Measurements from ENCODE around the gene RAPGEF4.

Gene RAPGEF4

GRCh38 chr2:172905937-172906811, 170.5 kb downstream of the RAPGEF4 start:
- Histone ChIP-seq H3K27ac (no peak overlapping the region), H3K9ac (ENCODE audit: insufficient read length) (no peak overlapping the region), H3K36me3 (ENCODE audit: insufficient read depth, low read length) (no peaks in the 10 kb centered on the region), H3K4me3 (no peak overlapping the region), H3K9me3 (ENCODE audit: low read depth, low read length) (no peaks in the 10 kb centered on the region)
- TF ChIP-seq POLR2AphosphoS5 (IDR thresholded peaks at IDR 0.05; ENCODE audit: borderline replicate concordance, low read depth, low read length) = no peak
- no peak for TF ChIP-seq FOXP2 (optimal IDR thresholded peaks at IDR 0.05; ENCODE audit: control extremely low read depth, extremely low read length, insufficient read depth)
- TF ChIP-seq EZH2 (IDR thresholded peaks at IDR 0.05) = no peak
- DNase-seq (ENCODE audit: low read depth, low spot score) = no peak

- no peak for DNase-seq (ENCODE audit: low read depth, low spot score)
- no peak overlapping the region for H3K9ac ChIP-seq (ENCODE audit: insufficient read length)
- no peak overlapping the region for H3K4me3 ChIP-seq
- no peaks in the 10 kb centered on the region for H3K36me3 ChIP-seq (ENCODE audit: insufficient read depth, low read length)
- TF ChIP-seq EZH2 (IDR thresholded peaks at IDR 0.05) (no peak), FOXP2 (optimal IDR thresholded peaks at IDR 0.05; ENCODE audit: control extremely low read depth, extremely low read length, insufficient read depth) (no peak), POLR2AphosphoS5 (IDR thresholded peaks at IDR 0.05; ENCODE audit: borderline replicate concordance, low read depth, low read length) (no peak)
- no peaks in the 10 kb centered on the region for H3K9me3 ChIP-seq (ENCODE audit: low read depth, low read length)
- H3K27ac ChIP-seq = no peak overlapping the region
These were observed 172.6 kb downstream of the RAPGEF4 start for GRCh38 chr2:172908275-172908674.

GRCh38 chr2:172909454-172909853, 173.8 kb downstream of the RAPGEF4 start:
- no peak for DNase-seq (ENCODE audit: low read depth, low spot score)
- Histone ChIP-seq H3K4me3 (no peak overlapping the region), H3K27ac (no peak overlapping the region), H3K9me3 (ENCODE audit: low read depth, low read length) (no peaks in the 10 kb centered on the region), H3K9ac (ENCODE audit: insufficient read length) (no peak overlapping the region), H3K36me3 (ENCODE audit: insufficient read depth, low read length) (no peaks in the 10 kb centered on the region)
- no peak for TF ChIP-seq POLR2AphosphoS5 (IDR thresholded peaks at IDR 0.05; ENCODE audit: borderline replicate concordance, low read depth, low read length)
- no peak for TF ChIP-seq EZH2 (IDR thresholded peaks at IDR 0.05)
- no peak for TF ChIP-seq FOXP2 (optimal IDR thresholded peaks at IDR 0.05; ENCODE audit: control extremely low read depth, extremely low read length, insufficient read depth)

- no peak overlapping the region for H3K27ac ChIP-seq
These were observed 176.6 kb downstream of the RAPGEF4 start for GRCh38 chr2:172912266-172912665.

GRCh38 chr2:172914341-172915008, 178.8 kb downstream of the RAPGEF4 start:
- no peak for TF ChIP-seq FOXP2 (optimal IDR thresholded peaks at IDR 0.05; ENCODE audit: control extremely low read depth, extremely low read length, insufficient read depth)
- TF ChIP-seq POLR2AphosphoS5 (IDR thresholded peaks at IDR 0.05; ENCODE audit: borderline replicate concordance, low read depth, low read length) = no peak
- TF ChIP-seq EZH2 (IDR thresholded peaks at IDR 0.05) = no peak
- Histone ChIP-seq H3K36me3 (ENCODE audit: insufficient read depth, low read length) (no peaks in the 10 kb centered on the region), H3K4me3 (no peak overlapping the region), H3K9ac (ENCODE audit: insufficient read length) (no peak overlapping the region), H3K9me3 (ENCODE audit: low read depth, low read length) (no peaks in the 10 kb centered on the region), H3K27ac (no peak overlapping the region)
- no peak for DNase-seq (ENCODE audit: low read depth, low spot score)

More at GRCh38 chr2:172912266-172912665, 176.6 kb downstream of the RAPGEF4 start:
- Histone ChIP-seq H3K9ac (ENCODE audit: insufficient read length) (no peak overlapping the region), H3K4me3 (no peak overlapping the region), H3K9me3 (ENCODE audit: low read depth, low read length) (no peaks in the 10 kb centered on the region), H3K36me3 (ENCODE audit: insufficient read depth, low read length) (no peaks in the 10 kb centered on the region)
- DNase-seq (ENCODE audit: low read depth, low spot score) = no peak
- TF ChIP-seq FOXP2 (optimal IDR thresholded peaks at IDR 0.05; ENCODE audit: control extremely low read depth, extremely low read length, insufficient read depth) (no peak), POLR2AphosphoS5 (IDR thresholded peaks at IDR 0.05; ENCODE audit: borderline replicate concordance, low read depth, low read length) (no peak), EZH2 (IDR thresholded peaks at IDR 0.05) (no peak)

GRCh38 chr2:172917716-172918115, 182.1 kb downstream of the RAPGEF4 start:
- Histone ChIP-seq H3K4me3 (no peak overlapping the region), H3K9ac (ENCODE audit: insufficient read length) (no peak overlapping the region), H3K9me3 (ENCODE audit: low read depth, low read length) (no peaks in the 10 kb centered on the region), H3K27ac (no peak overlapping the region), H3K36me3 (ENCODE audit: insufficient read depth, low read length) (no peaks in the 10 kb centered on the region)
- no peak for DNase-seq (ENCODE audit: low read depth, low spot score)
- TF ChIP-seq EZH2 (IDR thresholded peaks at IDR 0.05) (no peak), POLR2AphosphoS5 (IDR thresholded peaks at IDR 0.05; ENCODE audit: borderline replicate concordance, low read depth, low read length) (no peak)

- Histone ChIP-seq H3K4me3 (no peak overlapping the region), H3K36me3 (ENCODE audit: insufficient read depth, low read length) (no peaks in the 10 kb centered on the region), H3K9me3 (ENCODE audit: low read depth, low read length) (no peaks in the 10 kb centered on the region), H3K27ac (no peak overlapping the region), H3K9ac (ENCODE audit: insufficient read length) (no peak overlapping the region)
- no peak for DNase-seq (ENCODE audit: low read depth, low spot score)
- no peak for TF ChIP-seq EZH2 (IDR thresholded peaks at IDR 0.05)
- TF ChIP-seq FOXP2 (optimal IDR thresholded peaks at IDR 0.05; ENCODE audit: control extremely low read depth, extremely low read length, insufficient read depth) = no peak
- no peak for TF ChIP-seq POLR2AphosphoS5 (IDR thresholded peaks at IDR 0.05; ENCODE audit: borderline replicate concordance, low read depth, low read length)
These were observed 184.1 kb downstream of the RAPGEF4 start for GRCh38 chr2:172919732-172920131.

- no peaks in the 10 kb centered on the region for H3K36me3 ChIP-seq (ENCODE audit: insufficient read depth, low read length)
- DNase-seq (ENCODE audit: low read depth, low spot score) = no peak
- H3K27ac ChIP-seq = no peak overlapping the region
- TF ChIP-seq POLR2AphosphoS5 (IDR thresholded peaks at IDR 0.05; ENCODE audit: borderline replicate concordance, low read depth, low read length) (no peak), FOXP2 (optimal IDR thresholded peaks at IDR 0.05; ENCODE audit: control extremely low read depth, extremely low read length, insufficient read depth) (no peak), EZH2 (IDR thresholded peaks at IDR 0.05) (no peak)
- H3K9me3 ChIP-seq (ENCODE audit: low read depth, low read length) = no peaks in the 10 kb centered on the region
- no peak overlapping the region for H3K4me3 ChIP-seq
- no peak overlapping the region for H3K9ac ChIP-seq (ENCODE audit: insufficient read length)
These were observed 186.0 kb downstream of the RAPGEF4 start for GRCh38 chr2:172921532-172922236.

All from SK-N-MC (cell line).